ENCODE measurements around the gene RBM6. TPM values are rescaled to one million over a fixed set of nuclear protein-coding genes. Genes with fewer than 3 reads are reported as not detected.
A peak's percentile ranks its signal among the peaks of the same experiment; 100 is the strongest.

Gene RBM6
- total RNA-seq, 1 donor from 2014 or later, result 71.5 TPM

- no peak for DNase-seq (ENCODE audit: extremely low spot score in 2 of 2)
- Histone ChIP-seq H3K4me1 (no peaks in the 10 kb centered on the region), H3K4me3 (no peak overlapping the region), H3K27me3 (no peaks in the 10 kb centered on the region), H3K27ac (no peak overlapping the region), H3K9me3 (no peaks in the 10 kb centered on the region), H3K36me3 (peaks cover 0 to 3% of the 10 kb centered on the region in 2 donors)
- TF ChIP-seq POLR2AphosphoS5 (IDR thresholded peaks at IDR 0.05; ENCODE audit: insufficient read depth in 1 of 2, low read depth in 1 of 2) (no peak), POLR2A (IDR thresholded peaks at IDR 0.05) (no peak), CTCF (IDR thresholded peaks at IDR 0.05) (no peak)
- intact Hi-C loops (cut with DNase I), result no loop called here
Observed at GRCh38 chr3:49996016-49996415, 56.1 kb downstream of the RBM6 start.

- intact Hi-C loops (cut with DNase I), result no loop called here
- no peak overlapping the region for H3K4me3 ChIP-seq
- H3K4me1 ChIP-seq, result no peaks in the 10 kb centered on the region
- no peak for DNase-seq (ENCODE audit: extremely low spot score in 2 of 2)
- H3K36me3 ChIP-seq, result peaks cover 0 to 6% of the 10 kb centered on the region in 2 donors
- H3K27me3 ChIP-seq, result no peaks in the 10 kb centered on the region
- H3K9me3 ChIP-seq, result no peaks in the 10 kb centered on the region
- TF ChIP-seq POLR2AphosphoS5 (IDR thresholded peaks at IDR 0.05; ENCODE audit: insufficient read depth in 1 of 2, low read depth in 1 of 2) (no peak), POLR2A (IDR thresholded peaks at IDR 0.05) (no peak), CTCF (IDR thresholded peaks at IDR 0.05) (no peak)
- no peak overlapping the region for H3K27ac ChIP-seq
Observed at GRCh38 chr3:49997862-49998261, 57.9 kb downstream of the RBM6 start.

GRCh38 chr3:49998326-49998725 is 58.4 kb downstream of the RBM6 start:
- Histone ChIP-seq H3K4me1 (no peaks in the 10 kb centered on the region), H3K4me3 (no peak overlapping the region), H3K36me3 (peaks cover 0 to 6% of the 10 kb centered on the region in 2 donors), H3K9me3 (no peaks in the 10 kb centered on the region), H3K27me3 (no peaks in the 10 kb centered on the region), H3K27ac (no peak overlapping the region)
- no peak for TF ChIP-seq POLR2A (IDR thresholded peaks at IDR 0.05)
- peak in 1 of 2 donors; percentile 55 for TF ChIP-seq POLR2AphosphoS5 (IDR thresholded peaks at IDR 0.05; ENCODE audit: insufficient read depth in 1 of 2, low read depth in 1 of 2)
- no peak for DNase-seq (ENCODE audit: extremely low spot score in 2 of 2)
- intact Hi-C loops (cut with DNase I), result no loop called here

- Histone ChIP-seq H3K36me3 (peaks cover 0 to 6% of the 10 kb centered on the region in 2 donors), H3K4me1 (no peaks in the 10 kb centered on the region), H3K4me3 (no peak overlapping the region), H3K27ac (no peak overlapping the region), H3K27me3 (no peaks in the 10 kb centered on the region), H3K9me3 (no peaks in the 10 kb centered on the region)
- intact Hi-C loops (cut with DNase I), result no loop called here
- no peak for DNase-seq (ENCODE audit: extremely low spot score in 2 of 2)
- TF ChIP-seq CTCF (IDR thresholded peaks at IDR 0.05), result no peak
- no peak for TF ChIP-seq POLR2AphosphoS5 (IDR thresholded peaks at IDR 0.05; ENCODE audit: insufficient read depth in 1 of 2, low read depth in 1 of 2)
- TF ChIP-seq POLR2A (IDR thresholded peaks at IDR 0.05), result no peak
Observed at GRCh38 chr3:50001511-50001910, 61.6 kb downstream of the RBM6 start.

GRCh38 chr3:50003216-50003615 is 63.3 kb downstream of the RBM6 start:
- TF ChIP-seq POLR2AphosphoS5 (IDR thresholded peaks at IDR 0.05; ENCODE audit: insufficient read depth in 1 of 2, low read depth in 1 of 2) (no peak), POLR2A (IDR thresholded peaks at IDR 0.05) (no peak), CTCF (IDR thresholded peaks at IDR 0.05) (no peak)
- peaks cover 0 to 6% of the 10 kb centered on the region in 2 donors for H3K36me3 ChIP-seq

More at GRCh38 chr3:50003216-50003615, 63.3 kb downstream of the RBM6 start:
- H3K27me3 ChIP-seq, result no peaks in the 10 kb centered on the region
- no peak for DNase-seq (ENCODE audit: extremely low spot score in 2 of 2)
- no peak overlapping the region for H3K4me3 ChIP-seq
- H3K9me3 ChIP-seq, result no peaks in the 10 kb centered on the region
- no peaks in the 10 kb centered on the region for H3K4me1 ChIP-seq
- no peak overlapping the region for H3K27ac ChIP-seq
- intact Hi-C loops (cut with DNase I), result no loop called here

All from vagina (tissue), 2 donors.